ENCODE results near the gene TOM1L2.

DNA sequence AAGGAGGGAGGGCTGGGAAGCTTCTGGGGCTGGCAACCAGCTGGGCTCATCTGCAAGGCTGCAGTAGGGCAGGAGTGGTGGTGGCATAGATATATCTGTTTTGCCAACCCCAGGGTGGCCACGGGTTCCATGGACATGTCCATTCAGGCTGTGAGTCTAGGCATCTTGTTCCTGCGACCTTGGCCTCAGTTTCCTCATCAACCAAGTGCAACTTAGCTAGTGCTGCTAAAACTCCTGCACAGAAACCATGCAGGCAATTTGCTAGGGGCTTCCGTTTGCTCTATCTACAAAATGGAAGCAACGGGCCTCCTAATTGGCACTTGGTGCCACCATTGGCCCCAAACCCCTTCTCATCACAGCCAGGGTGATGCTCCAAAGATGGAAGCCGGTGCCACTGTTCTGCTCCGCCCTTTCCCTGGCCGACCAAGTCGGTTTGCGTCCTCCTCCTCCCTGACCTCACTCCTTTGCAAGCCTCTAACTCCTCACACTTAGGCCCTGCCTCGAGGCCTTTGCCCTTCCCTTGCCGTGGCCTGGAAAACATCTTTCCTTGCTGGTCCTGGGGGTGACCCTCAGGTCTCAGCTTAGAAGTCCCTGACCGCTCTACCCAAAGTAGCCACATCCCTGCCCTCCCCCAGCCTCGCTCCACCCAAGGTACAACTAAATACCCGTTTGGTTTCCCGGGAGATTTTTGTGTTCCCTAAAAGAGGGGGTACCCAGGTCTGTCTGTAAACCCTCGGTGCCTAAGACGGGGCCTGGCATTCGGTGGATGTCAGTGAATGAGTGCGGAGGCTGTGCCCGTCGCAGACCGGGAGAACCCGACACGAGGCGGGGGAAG lies 136.6 kb downstream of the TOM1L2 start:
- TF ChIP-seq CEBPB (IDR thresholded peaks at IDR 0.05), result no peak
- TF ChIP-seq EP300 (IDR thresholded peaks at IDR 0.05; ENCODE audit: borderline replicate concordance), result no peak
- TF ChIP-seq RAD21 (IDR thresholded peaks at IDR 0.05; ENCODE audit: low read depth), result no peak
- no peak for TF ChIP-seq YY1 (IDR thresholded peaks at IDR 0.05; ENCODE audit: low read depth)
- no peak for TF ChIP-seq ZBTB7A (IDR thresholded peaks at IDR 0.05; ENCODE audit: low read depth)
- no peak for TF ChIP-seq CREB1 (IDR thresholded peaks at IDR 0.05; ENCODE audit: low read depth)

Data from Ishikawa (cell line).